ENCODE results near the gene SLC6A9. TPM values are rescaled to one million over a fixed set of nuclear protein-coding genes. Genes with fewer than 3 reads are reported as not detected.

Gene SLC6A9
- total RNA-seq, 1 donor from 2014 or later = 4.0 TPM

DNA sequence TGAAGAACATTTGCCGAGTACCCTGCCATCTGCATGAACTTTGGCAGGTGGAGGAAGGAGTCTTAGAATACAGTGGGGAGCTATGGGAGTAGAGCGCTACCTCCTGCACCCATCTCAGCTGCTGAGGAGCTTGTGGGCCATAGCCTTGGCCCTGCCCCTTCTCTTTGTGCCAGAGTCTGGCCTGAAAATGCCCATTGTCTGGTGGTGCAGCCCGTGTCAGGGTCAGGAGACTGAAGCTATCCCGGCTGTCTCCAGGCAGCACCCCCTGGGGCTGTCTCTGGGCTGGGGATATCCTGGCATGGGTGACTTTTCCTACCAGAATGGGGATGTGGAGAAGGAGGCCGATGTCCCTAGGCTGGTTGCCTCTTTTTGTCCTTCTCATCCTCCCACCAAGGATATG is 77.2 kb downstream of the SLC6A9 start:
- intact Hi-C loops (cut with micrococcal nuclease) = no loop called here

DNA sequence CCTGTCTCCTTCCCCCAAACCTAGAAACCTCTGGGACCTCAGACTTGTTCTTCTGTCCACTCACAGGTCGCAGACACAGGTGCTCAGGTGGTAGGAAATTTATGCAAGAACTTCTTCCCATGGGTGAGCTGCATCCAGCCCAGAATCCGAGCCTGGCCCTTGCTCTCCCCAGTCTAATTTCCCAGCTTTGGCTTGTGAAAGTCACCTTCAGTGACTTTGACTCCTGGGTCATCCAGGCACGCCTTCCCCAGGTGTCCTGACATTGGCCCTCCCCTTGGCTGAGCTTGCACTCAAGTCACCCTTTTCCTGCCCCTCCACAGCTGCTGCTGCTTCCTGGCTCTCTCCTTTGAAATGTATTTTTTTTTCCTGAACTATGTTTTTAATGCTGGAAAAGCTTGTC is 77.9 kb downstream of the SLC6A9 start:
- intact Hi-C loops (cut with micrococcal nuclease) = no loop called here

DNA sequence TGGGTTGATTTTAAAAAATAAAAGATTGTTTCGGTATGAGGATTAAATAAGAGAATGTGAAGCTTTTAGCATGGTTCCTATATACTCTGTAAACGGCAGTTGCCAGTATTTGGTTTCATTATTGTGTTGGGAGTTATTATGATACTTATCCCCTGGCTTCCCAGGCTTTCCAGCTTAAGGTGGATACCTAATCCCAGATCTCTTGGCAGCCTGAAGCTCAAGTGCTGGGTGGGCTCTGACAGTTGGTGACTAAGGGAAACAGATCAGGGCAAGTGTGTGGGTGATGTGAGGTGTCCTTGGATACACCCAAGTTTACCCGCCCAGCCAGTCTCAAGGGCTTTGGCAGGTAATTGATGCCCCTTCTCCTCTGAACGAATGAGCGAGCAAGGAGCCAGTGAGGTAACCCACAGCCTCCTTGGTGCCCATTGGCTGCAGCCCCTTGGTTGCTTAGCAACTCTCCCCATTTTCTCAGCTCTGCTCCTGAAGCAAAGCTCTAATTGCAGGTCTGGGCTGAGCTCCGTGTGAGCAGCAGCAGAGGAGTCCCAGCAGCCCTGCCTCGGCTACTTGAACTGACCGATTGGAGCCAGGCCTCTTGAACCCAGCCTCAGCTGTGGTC is 78.4 kb downstream of the SLC6A9 start:
- intact Hi-C loops (cut with micrococcal nuclease) = no loop called here

DNA sequence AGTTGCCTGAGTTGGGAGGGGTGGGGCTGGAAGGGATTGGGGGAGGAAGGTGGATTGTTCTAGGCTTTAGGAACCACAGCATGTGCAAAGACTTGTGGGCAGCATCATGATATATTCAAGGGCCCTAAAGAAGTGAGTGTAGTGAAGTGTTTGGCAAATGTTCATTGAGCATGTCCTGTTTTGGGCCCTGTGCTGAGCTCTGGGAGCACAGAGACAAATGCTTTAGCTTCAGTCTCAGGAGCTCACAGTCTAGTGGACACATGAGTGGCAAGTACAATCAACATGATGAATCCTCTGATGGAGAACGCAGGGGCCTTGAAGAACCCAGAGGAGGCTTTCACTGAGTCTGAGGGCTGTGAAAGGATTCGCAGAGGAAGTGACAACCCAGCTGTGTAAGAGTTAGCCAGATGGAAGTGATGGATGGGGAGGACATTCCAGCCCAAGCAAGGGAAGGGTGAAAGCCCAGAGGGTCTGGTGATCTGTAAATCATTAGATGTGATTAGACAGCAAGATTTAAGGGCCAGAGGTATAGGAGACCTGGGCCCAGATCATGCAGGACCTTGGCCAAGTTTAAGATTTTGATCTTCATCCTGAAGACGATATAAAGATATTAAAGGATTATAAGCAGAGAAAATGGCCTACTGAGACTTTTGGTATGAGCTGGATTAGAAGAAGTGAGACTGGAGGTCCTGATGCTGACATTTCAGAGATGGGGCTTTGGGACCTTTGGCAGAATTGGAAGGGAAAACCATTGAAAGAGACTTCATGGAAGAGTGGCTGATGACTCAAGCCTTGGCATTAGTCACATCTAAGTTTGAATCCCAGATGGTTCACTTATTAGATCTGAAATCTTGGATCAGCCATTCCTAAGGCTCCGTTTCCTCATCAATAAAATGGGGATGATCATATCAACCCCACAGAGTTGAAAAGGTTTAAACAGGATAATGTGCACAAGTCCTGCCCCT is 80.0 kb downstream of the SLC6A9 start:
- intact Hi-C loops (cut with micrococcal nuclease) = no loop called here

DNA sequence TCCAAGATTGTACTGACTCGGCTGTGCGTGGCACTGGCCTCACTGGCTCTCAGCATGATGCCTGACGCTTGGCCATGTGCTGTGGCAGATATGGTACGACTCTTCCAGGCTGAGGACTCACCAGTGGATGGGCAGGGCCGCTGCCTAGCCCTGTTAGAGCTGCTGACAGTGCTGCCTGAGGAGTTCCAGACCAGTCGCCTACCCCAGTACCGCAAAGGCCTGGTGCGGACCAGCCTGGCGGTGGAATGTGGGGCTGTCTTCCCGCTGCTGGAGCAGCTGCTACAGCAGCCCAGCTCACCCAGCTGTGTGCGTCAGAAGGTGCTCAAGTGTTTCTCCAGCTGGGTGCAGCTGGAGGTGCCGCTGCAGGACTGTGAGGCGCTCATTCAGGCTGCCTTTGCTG is 81.6 kb downstream of the SLC6A9 start:
- intact Hi-C loops (cut with micrococcal nuclease) = loop anchor here (10.0 kb wide), 3 partner anchors 1025 to 1735 kb away; partner anchors contain the start of genes C1orf50, GPBP1L1, P3H1 and TMEM69

DNA sequence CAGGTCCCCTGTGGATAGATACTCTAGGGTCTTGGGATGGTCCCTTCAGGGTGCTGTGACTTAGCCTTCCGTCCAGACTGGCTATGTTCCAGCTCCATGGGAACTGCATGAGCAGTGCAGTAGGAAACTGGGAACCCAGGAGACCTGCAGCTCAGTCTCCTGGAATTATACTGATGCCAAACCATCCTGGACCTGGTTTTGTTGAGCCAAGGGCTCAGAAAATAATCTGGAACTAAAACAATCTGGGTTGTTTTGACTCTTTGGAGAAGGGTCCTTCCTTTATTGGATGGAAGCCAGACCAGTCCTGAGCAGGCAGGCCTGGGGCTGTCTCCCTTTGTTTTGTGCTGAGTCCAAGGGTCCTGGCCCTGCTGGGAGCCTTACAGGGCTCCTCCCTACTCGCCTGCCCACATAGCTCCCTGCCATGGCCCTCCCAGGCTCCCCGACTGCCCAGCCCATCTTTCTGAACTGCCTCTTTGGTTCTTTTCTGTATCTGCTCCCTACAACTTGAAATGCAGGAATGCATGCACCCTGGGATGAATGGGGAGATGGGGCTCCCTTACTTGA is 83.3 kb downstream of the SLC6A9 start:
- intact Hi-C loops (cut with micrococcal nuclease) = loop anchor here (2.0 to 10.0 kb wide), 7 partner anchors 265 to 1737 kb away; partner anchors contain the start of genes C1orf50, CDC20, DMAP1 and GPBP1L1

DNA sequence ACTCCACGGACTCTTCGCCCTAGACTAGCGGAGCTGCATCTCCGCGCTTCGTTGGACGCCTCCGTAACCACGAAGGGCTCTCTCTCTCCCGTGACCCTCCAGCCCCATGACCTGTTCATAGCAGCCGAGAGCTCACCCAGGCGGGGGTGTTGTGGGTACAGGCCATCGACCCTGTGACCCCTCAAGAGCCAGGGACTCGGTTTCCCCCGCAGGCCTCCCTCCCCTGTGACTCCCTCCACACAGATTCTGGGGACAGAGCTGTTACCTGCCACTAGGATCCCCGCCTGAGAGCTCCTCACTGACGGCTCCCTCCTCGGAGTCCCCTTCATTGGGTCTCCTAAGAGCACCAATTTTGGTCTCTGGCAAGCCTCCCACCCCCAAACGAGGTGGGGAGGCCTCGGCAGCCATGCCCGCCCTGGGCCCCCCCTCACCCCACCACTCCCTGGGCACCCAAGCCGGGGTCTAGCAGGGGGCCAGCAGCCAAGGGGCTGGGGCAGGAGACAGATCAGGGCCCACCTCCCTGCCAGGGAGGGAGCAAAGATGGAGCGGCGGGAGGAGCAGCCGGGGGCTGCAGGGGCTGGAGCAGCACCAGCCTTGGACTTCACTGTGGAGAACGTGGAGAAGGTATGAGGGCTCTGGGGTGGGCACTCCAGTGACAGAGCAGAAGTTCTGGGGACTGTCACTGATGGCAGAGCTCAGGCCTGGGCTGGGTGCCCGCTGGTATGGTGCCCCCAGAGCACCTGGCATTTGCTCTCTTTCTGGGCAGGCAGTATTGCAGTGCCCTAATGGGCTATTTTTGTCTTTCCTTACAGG is 84.0 kb downstream of the SLC6A9 start:
- intact Hi-C loops (cut with micrococcal nuclease) = loop anchor here (2.0 to 10.0 kb wide), 7 partner anchors 266 to 1738 kb away; partner anchors contain the start of genes C1orf50, CDC20, DMAP1 and GPBP1L1

Other genes starting within 250 kb of the SLC6A9 start
- 0.32 and 0.85 TPM in 2 replicates for gene ARTN, start 97.7 kb downstream of the SLC6A9 start, total RNA-seq
- gene IPO13, start 84.5 kb downstream of the SLC6A9 start, total RNA-seq = 31.4 and 32.2 TPM in 2 replicates
- 40.4 and 41.2 TPM in 2 replicates for gene DPH2, start 61.5 kb downstream of the SLC6A9 start, total RNA-seq
- 160 and 163 TPM in 2 replicates for gene ATP6V0B, start 56.5 kb downstream of the SLC6A9 start, total RNA-seq
- gene B4GALT2, start 52.3 kb downstream of the SLC6A9 start, total RNA-seq = 14.9 and 16.1 TPM in 2 replicates
- gene CCDC24, start 39.9 kb downstream of the SLC6A9 start, total RNA-seq = 1.8 and 1.9 TPM in 2 replicates
- gene KLF17, start 87.4 kb upstream of the SLC6A9 start, total RNA-seq = not detected in 2 replicates
- gene KLF18, start 110.2 kb upstream of the SLC6A9 start, total RNA-seq = not detected in 2 replicates
- 52.4 and 53.6 TPM in 2 replicates for gene DMAP1, start 182.0 kb upstream of the SLC6A9 start, total RNA-seq